Breast epithelium (tissue), 4 donors: Measurements from ENCODE around the gene CCDC88B. TPM values are rescaled to one million over a fixed set of nuclear protein-coding genes. Genes with fewer than 3 reads are reported as not detected.

Experiments
- DNase-seq, 2 donors: peaks; one replicate each; pipeline ENCODE4 v3.0.0-alpha.2; 2019; ENCODE audit warnings: low spot score in 2 of 2
- H3K27ac ChIP-seq, 2 donors: fragments of 200-600 bp; sonication (generic) in 1 of 2; one replicate each; pipeline ENCODE4 v1.5.1; 2016 to 2019; ENCODE audit warnings: mild to moderate bottlenecking in 1 of 2
- H3K27me3 ChIP-seq, 2 donors: fragments of 200-600 bp; sonication (generic) in 1 of 2; one replicate each; pipeline versions ENCODE4 v1.5.1 to v1.6.0; 2017 to 2019; ENCODE audit warnings: control low read depth in 1 of 2, mild to moderate bottlenecking in 1 of 2
- H3K36me3 ChIP-seq: fragments of 200-600 bp; one replicate; pipeline ENCODE4 v1.5.1; 2019
- H3K4me1 ChIP-seq, 2 donors: fragments of 200-600 bp; sonication (generic); one replicate each; pipeline ENCODE4 v1.5.1; 2016 to 2019; ENCODE audit warnings: control low read depth in 1 of 2
- H3K4me3 ChIP-seq, 3 donors: fragments of 200-600 bp; sonication (generic); 1 replicate in 2 of 3; 2 replicates in 1 of 3; pipeline ENCODE4 v1.5.1; 2016 to 2019; ENCODE audit warnings: mild to moderate bottlenecking in 3 of 3, moderate library complexity in 2 of 3
- H3K9me3 ChIP-seq, 2 donors: fragments of 200-600 bp; sonication (generic) in 1 of 2; one replicate each; pipeline ENCODE4 v1.5.1; 2016 to 2019; ENCODE audit warnings: control low read depth in 1 of 2
- CTCF ChIP-seq, 3 donors: fragments of 450-650 bp; IDR thresholded peaks; one replicate each; pipeline ENCODE4 v1.5.1; 2016 to 2017; ENCODE audit warnings: antibody characterized with exemption in 3 of 3, mild to moderate bottlenecking in 3 of 3, moderate library complexity in 3 of 3
- POLR2A ChIP-seq: fragments of 450-650 bp; IDR thresholded peaks from one replicate; pipeline ENCODE4 v1.6.1; 2016; ENCODE audit warnings: antibody characterized with exemption, mild to moderate bottlenecking, moderate library complexity
- POLR2AphosphoS5 ChIP-seq, 3 donors: sonication (generic); formaldehyde crosslinking; IDR thresholded peaks; one replicate each; pipeline ENCODE4 v1.6.1; 2017; ENCODE audit warnings: antibody characterized with exemption in 3 of 3
- intact Hi-C: fragments of 100-400 bp; cut with DNase I; formaldehyde crosslinking; loops from one replicate; pipeline ENCODE4 v1.15.1; 2023; ENCODE audit warnings: low total_unique reads
- total RNA-seq, 3 donors: library from RNA; depleted of rRNA; stranded (reverse); fragments of >200 nt; gene quantifications; one replicate each; pipeline ENCODE4 v1.1.0, GENCODE V29; 2016

Gene CCDC88B
- total RNA-seq, 3 donors from 2014 or later: 3.3 to 10.7 (median 5.9) TPM

- DNase-seq: no peak
- Histone ChIP-seq H3K27me3 (peaks cover 3 to 18% of the 10 kb centered on the region in 2 donors), H3K9me3 (no peaks in the 10 kb centered on the region), H3K27ac (peak overlapping the region; percentile 89 to 90), H3K4me3 (no peak overlapping the region), H3K36me3 (no peaks in the 10 kb centered on the region), H3K4me1 (peaks cover 20 to 23% of the 10 kb centered on the region in 2 donors)
- intact Hi-C loops: no loop called here
- TF ChIP-seq POLR2AphosphoS5 (IDR thresholded peaks at IDR 0.05): no peak
- no peak for TF ChIP-seq POLR2A
- TF ChIP-seq CTCF (IDR thresholded peaks at IDR 0.05): no peak
Observed at GRCh38 chr11:64303109-64304031, 36.6 kb upstream of the CCDC88B start.

- peaks cover 3 to 18% of the 10 kb centered on the region in 2 donors for H3K27me3 ChIP-seq
- H3K36me3 ChIP-seq: no peaks in the 10 kb centered on the region
- peak overlapping the region; percentile 62 to 75 (median 69) for H3K4me3 ChIP-seq
- peaks cover 20 to 23% of the 10 kb centered on the region in 2 donors for H3K4me1 ChIP-seq
- H3K27ac ChIP-seq: peak overlapping the region; percentile 89 to 90
- intact Hi-C loops: no loop called here
- DNase-seq: no peak
- H3K9me3 ChIP-seq: no peaks in the 10 kb centered on the region
- no peak for TF ChIP-seq CTCF (IDR thresholded peaks at IDR 0.05)
- TF ChIP-seq POLR2A: no peak
- no peak for TF ChIP-seq POLR2AphosphoS5 (IDR thresholded peaks at IDR 0.05)
Observed at GRCh38 chr11:64304032-64304315, 36.0 kb upstream of the CCDC88B start.

- no peaks in the 10 kb centered on the region for H3K9me3 ChIP-seq
- peaks cover 0 to 14% of the 10 kb centered on the region in 2 donors for H3K27me3 ChIP-seq
- H3K36me3 ChIP-seq: no peaks in the 10 kb centered on the region
- H3K27ac ChIP-seq: peak overlapping the region; percentile 89 to 90
- TF ChIP-seq POLR2AphosphoS5 (IDR thresholded peaks at IDR 0.05): peak in 2 of 3 donors; percentile 13 to 56
- no peak for TF ChIP-seq POLR2A
- TF ChIP-seq CTCF (IDR thresholded peaks at IDR 0.05): peak; percentile 68 to 94 (median 89)
- intact Hi-C loops: no loop called here
- H3K4me3 ChIP-seq: peak overlapping the region; percentile 62 to 75 (median 69)
- DNase-seq: peak; percentile 84 to 94
- peaks cover 15 to 23% of the 10 kb centered on the region in 2 donors for H3K4me1 ChIP-seq
Observed at GRCh38 chr11:64304316-64305072, 35.5 kb upstream of the CCDC88B start.

DNA sequence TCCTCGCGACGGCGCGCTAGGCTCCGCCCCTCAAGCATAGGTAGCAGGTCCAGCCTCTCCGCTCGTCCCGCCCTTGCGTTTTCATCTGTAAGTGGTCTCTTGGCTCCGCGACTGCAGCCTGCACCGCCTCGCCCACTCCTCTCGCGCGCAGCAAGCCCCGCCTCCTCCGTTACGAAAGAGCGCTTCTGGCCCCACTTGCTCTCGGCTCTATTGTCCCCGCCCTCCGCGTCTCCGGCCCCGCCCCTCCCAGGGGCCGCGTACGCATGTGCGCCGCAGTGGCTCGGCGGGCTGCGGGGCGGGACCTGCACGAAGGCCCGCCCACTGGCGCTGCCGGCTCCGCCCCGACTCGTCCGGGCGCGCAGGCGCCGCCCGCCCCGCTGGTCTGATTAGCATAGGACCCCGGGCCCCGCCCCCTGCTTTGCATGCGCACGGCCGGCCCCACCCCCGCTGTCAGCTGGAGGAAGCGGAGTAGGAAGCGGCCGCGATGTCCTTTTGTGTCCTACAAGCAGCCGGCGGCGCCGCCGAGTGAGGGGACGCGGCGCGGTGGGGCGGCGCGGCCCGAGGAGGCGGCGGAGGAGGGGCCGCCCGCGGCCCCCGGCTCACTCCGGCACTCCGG is 34.8 kb upstream of the CCDC88B start, which contains the start of gene ESRRA:
ESRRA (plus strand) TSS at position 450 of the 616 bp plus-strand sequence. CDS start 1,656 bp downstream, outside the sequence.
- H3K9me3 ChIP-seq: no peaks in the 10 kb centered on the region
- peaks cover 0 to 7% of the 10 kb centered on the region in 2 donors for H3K27me3 ChIP-seq
- peak; percentile 99 to 100 for DNase-seq
- H3K4me3 ChIP-seq: peak within 1 kb of the TSS; percentile 62 to 75 (median 69)
- H3K4me1 ChIP-seq: peaks cover 9 to 16% of the 10 kb centered on the region in 2 donors
- intact Hi-C loops: no loop called here
- TF ChIP-seq POLR2AphosphoS5 (IDR thresholded peaks at IDR 0.05): peak in 1 of 3 donors; percentile 68
- TF ChIP-seq CTCF (IDR thresholded peaks at IDR 0.05): no peak
- no peak for TF ChIP-seq POLR2A
- peak within 1 kb of the TSS; percentile 89 to 90 for H3K27ac ChIP-seq
- H3K36me3 ChIP-seq: no peaks in the 10 kb centered on the region
